Suprapubic skin (tissue), 3 donors: ENCODE data around the gene L1CAM.

Experiments
- POLR2A ChIP-seq, 2 donors: fragments of 450-650 bp; IDR thresholded peaks; one replicate each; pipeline ENCODE4 v1.6.1; 2017; ENCODE audit warnings: antibody characterized with exemption in 2 of 2, mild to moderate bottlenecking in 2 of 2, moderate library complexity in 2 of 2
- TF ChIP-seq, protein P1 (sequence below), 2 donors: fragments of 200-600 bp in 1 of 2; fragments of 450-650 bp in 1 of 2; sonication (generic) in 1 of 2; IDR thresholded peaks; one replicate each; pipeline ENCODE4 v1.5.1; 2016 to 2019; ENCODE audit warnings: antibody characterized with exemption in 2 of 2, mild to moderate bottlenecking in 1 of 2, moderate library complexity in 1 of 2

GRCh38 chrX:153867671-153868070 is 18.3 kb downstream of the L1CAM start:
- TF ChIP-seq POLR2A (IDR thresholded peaks at IDR 0.05) = no peak
- TF ChIP-seq, protein P1, sequence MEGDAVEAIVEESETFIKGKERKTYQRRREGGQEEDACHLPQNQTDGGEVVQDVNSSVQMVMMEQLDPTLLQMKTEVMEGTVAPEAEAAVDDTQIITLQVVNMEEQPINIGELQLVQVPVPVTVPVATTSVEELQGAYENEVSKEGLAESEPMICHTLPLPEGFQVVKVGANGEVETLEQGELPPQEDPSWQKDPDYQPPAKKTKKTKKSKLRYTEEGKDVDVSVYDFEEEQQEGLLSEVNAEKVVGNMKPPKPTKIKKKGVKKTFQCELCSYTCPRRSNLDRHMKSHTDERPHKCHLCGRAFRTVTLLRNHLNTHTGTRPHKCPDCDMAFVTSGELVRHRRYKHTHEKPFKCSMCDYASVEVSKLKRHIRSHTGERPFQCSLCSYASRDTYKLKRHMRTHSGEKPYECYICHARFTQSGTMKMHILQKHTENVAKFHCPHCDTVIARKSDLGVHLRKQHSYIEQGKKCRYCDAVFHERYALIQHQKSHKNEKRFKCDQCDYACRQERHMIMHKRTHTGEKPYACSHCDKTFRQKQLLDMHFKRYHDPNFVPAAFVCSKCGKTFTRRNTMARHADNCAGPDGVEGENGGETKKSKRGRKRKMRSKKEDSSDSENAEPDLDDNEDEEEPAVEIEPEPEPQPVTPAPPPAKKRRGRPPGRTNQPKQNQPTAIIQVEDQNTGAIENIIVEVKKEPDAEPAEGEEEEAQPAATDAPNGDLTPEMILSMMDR (IDR thresholded peaks at IDR 0.05) = no peak
